T1000 (cell line): ENCODE measurements around the gene ERF.
A peak's percentile ranks its signal among the peaks of the same experiment; 100 is the strongest.

Experiments
- DNase-seq: peaks from one replicate; lab custom pipeline; 2025; ENCODE audit warnings: mixed read lengths; lab: John Stamatoyannopoulos, UW

The ERF gene

GRCh38 chr19:42287017-42287826 lies 32.3 kb upstream of the ERF start:
- DNase-seq = no peak

GRCh38 chr19:42286349-42287016 lies 31.6 kb upstream of the ERF start:
- DNase-seq = no peak

- DNase-seq = no peak
These were observed 31.0 kb upstream of the ERF start for GRCh38 chr19:42285988-42286348.

- DNase-seq = no peak
These were observed 30.6 kb upstream of the ERF start for GRCh38 chr19:42285541-42285941.

- no peak for DNase-seq
These were observed 29.8 kb upstream of the ERF start for GRCh38 chr19:42284591-42285341.

DNA sequence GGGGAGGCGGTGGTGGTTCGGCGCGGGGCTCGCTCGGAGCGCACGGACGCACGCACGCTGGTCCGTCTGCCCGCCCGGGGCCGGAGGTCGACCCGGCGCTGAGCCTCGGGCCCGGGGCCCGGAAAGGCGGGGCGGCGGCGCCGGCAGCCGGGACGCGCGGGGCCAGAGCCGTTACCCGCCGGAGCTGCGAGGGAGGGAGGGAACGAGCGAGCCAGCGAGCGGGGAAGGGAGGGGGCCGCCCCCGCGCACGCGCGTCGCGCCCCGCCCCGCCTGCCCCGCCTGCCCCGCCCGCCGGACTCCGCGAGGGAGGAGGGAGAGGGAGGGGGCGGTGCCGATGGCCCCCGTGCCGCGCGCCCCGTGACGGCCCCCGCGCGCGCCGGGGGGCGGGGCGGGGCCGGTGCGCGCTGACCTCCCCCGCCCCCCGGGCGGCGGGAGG lies 29.2 kb upstream of the ERF start:
- DNase-seq = peak; percentile 70

DNA sequence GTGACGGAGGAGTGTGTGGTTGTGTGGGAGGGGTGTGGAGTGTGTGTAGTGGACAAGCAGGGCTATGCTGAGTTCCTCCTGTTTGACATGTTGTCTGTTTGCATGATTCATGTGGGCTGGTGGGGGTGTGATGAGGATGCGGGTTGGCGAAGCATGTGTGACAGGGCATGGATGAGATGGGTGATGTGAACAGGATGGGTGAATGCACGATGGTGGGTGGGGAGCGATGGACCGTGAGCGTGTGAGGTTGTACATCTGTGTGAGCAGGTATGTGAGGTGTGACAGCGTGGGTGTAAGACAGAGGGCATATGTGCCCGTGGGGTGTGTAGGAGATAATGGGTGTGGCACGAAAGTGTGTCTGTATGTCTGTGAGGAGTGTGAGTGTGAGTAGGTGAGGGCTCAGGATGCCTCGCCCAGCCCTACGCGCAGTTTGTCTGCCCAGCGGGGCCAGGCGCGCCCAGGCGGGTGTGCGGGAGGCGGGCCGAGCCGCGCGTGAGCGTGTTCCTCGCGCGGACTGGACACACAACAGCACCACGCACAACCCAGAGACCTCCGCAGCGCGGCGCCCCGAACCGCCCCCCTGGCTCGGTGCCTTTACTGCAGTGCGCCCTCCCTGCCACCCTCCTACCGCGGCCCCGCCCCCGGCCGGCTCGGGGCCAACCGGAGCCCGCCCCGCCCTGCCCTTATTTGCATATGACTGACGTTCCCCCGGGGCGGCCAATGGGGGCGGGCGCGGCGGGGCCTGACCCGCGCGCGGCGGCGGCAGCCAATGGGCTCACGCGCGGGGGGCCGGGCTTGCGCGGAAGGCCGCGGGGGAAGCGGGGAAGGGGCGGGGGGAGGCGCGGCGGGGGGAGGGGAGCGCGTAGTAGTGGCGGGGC lies 28.5 kb upstream of the ERF start:
- peak; percentile 85 for DNase-seq

DNA sequence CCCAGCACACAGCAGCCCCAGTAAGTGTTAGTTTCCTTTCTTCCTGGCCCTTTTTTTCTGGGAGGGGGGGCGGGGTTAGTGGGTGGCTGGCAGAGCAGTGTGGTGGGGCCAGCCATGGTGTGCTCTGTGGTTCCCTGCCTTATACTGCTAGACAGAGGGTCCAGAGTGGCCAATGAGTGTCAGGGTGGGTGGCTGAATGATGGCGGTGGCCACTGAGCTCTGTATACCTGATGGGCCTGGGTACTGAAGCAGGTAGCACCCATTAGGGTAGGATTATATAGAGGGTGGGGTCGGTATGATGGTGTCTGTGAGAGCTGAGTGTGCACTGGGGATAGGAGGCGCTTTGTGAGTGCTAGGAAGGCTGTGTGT lies 27.9 kb upstream of the ERF start:
- DNase-seq = no peak

DNA sequence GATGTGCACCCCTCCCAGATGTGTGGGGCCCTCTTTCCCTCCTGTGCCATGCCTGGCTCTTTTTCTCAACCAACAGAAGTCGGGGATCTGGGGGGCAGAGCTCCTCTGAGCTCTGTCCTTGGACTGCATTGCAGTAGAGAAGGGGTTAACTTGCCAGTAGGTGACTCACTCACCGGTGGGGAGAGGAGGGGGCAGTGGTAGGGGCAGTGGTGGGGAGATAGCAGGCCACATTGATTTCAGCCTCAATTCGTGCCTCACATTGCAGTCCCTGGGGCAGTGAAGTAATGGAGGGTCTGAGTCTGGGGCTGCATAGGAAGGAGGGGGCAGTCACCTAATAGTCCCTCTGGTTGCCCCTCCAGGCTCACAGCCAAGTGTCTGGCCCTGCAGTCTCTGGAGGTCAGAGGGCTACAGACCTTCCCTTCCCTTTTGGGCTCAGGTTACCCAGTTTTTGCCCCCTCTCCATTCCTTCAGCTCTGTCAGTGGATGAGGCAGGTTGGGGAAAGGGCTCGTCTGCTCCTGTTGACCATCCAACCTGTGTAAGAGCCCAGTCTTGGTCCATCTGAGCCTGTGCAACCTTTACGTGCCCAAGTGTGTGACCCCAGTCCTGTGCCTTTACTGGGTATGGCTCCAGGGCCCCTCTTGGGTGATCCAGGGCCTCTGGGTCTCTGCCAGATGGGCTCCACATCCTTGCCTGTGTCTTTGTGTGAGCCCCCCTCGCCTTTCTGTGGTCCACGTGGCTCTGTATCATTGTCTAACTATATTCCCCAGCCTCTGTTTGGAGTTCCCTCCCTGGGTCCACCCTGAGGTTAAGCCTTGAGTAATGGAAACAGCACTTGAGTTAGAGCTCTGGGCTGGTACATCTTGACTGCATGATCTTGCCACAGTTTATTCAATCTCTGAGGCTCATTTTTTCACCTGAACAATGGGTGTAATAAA lies 27.2 kb upstream of the ERF start:
- DNase-seq = no peak

- DNase-seq = peak; percentile 14
These were observed 26.4 kb upstream of the ERF start for GRCh38 chr19:42281146-42281826.

- DNase-seq = no peak
These were observed 25.9 kb upstream of the ERF start for GRCh38 chr19:42280815-42281145.

- DNase-seq = peak; percentile 79
These were observed 25.2 kb upstream of the ERF start for GRCh38 chr19:42279902-42280814.

GRCh38 chr19:42279155-42279901 lies 24.4 kb upstream of the ERF start:
- no peak for DNase-seq

DNA sequence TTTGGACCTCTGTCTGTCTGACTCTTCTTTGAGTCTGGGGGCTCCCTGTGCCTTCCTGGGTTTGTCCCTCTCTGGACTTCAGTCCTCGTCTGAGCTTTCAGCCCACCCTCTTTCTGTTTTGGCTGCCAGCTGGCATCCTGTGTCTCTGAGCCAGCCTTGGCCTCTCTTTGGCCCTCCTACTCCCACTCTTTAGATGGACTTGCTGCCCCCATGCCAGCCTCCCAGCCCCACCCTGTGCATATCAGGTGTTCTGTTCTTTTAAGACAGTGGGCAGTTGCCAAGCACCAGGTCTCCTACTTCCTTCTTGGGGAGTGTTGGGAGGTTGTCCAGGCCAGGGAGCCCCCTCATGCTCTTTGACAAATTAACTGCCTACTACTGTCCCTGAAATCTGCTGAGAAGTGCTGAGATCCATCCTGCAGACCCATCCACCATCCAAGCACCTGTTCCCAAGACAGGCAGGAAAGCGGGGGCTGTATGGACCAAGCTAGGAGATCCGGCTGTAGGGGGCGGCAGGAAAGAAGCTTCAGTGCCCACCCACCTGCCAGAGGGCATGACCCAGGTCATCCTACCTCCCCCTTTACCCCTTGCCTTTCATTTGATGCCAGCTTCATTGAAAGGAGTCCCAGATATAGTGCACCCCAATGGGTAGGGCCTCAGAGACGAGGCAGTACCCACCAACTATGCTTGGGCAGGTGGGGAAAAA lies 23.7 kb upstream of the ERF start:
- no peak for DNase-seq

- DNase-seq = peak; percentile 14
These were observed 23.0 kb upstream of the ERF start for GRCh38 chr19:42277821-42278451.

DNA sequence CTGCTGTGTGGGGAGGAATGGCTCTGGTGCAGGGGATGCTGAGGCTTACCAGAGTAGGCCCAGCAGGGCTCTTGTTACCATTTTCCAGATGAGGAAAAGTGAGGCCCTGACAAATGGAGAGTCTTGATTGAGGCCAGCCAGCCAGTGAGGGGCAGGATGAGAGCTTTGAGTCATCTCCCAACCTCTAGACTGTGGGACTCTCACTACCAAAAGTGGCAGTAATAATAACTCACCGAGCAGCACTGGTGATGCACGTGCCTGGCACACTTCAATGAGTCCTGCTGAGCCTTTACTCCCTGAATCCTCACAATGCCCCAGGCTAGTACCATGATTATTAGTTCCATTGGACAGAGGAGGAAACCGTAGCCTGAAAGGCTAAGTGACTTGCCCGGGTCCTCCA lies 21.9 kb upstream of the ERF start:
- DNase-seq = no peak

- no peak for DNase-seq
These were observed 21.4 kb upstream of the ERF start for GRCh38 chr19:42276284-42276683.
